ENCODE measurements around the gene GAB1. TPM values are rescaled to one million over a fixed set of nuclear protein-coding genes. Genes with fewer than 3 reads are reported as not detected.

GAB1 gene
- total and polyA plus RNA-seq, 2 of the 13 experiments (the other 11 are each of a cell fraction or from before 2014, with no cell fraction given), result 8.7 to 14.7 TPM

GRCh38 chr4:143335979-143336780, 496 bp upstream of the GAB1 start (continued):
- peak; percentile 51; the same call in 1 of the 2 replicates for TF ChIP-seq ARNTL (CRISPR knock-in tag; IDR thresholded peaks at IDR 0.05)
- no peak for TF ChIP-seq MATR3 (CRISPR knock-in tag; IDR thresholded peaks at IDR 0.05)
- no peak for TF ChIP-seq HNF4A (CRISPR knock-in tag; IDR thresholded peaks at IDR 0.05)
- TF ChIP-seq CAMTA2 (CRISPR knock-in tag; IDR thresholded peaks at IDR 0.05; ENCODE audit: borderline replicate concordance), result no peak
- TF ChIP-seq, protein P1, sequence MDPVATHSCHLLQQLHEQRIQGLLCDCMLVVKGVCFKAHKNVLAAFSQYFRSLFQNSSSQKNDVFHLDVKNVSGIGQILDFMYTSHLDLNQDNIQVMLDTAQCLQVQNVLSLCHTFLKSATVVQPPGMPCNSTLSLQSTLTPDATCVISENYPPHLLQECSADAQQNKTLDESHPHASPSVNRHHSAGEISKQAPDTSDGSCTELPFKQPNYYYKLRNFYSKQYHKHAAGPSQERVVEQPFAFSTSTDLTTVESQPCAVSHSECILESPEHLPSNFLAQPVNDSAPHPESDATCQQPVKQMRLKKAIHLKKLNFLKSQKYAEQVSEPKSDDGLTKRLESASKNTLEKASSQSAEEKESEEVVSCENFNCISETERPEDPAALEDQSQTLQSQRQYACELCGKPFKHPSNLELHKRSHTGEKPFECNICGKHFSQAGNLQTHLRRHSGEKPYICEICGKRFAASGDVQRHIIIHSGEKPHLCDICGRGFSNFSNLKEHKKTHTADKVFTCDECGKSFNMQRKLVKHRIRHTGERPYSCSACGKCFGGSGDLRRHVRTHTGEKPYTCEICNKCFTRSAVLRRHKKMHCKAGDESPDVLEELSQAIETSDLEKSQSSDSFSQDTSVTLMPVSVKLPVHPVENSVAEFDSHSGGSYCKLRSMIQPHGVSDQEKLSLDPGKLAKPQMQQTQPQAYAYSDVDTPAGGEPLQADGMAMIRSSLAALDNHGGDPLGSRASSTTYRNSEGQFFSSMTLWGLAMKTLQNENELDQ (CRISPR knock-in tag; IDR thresholded peaks at IDR 0.05; ENCODE audit: borderline replicate concordance), result no peak
- TF ChIP-seq, protein P2, sequence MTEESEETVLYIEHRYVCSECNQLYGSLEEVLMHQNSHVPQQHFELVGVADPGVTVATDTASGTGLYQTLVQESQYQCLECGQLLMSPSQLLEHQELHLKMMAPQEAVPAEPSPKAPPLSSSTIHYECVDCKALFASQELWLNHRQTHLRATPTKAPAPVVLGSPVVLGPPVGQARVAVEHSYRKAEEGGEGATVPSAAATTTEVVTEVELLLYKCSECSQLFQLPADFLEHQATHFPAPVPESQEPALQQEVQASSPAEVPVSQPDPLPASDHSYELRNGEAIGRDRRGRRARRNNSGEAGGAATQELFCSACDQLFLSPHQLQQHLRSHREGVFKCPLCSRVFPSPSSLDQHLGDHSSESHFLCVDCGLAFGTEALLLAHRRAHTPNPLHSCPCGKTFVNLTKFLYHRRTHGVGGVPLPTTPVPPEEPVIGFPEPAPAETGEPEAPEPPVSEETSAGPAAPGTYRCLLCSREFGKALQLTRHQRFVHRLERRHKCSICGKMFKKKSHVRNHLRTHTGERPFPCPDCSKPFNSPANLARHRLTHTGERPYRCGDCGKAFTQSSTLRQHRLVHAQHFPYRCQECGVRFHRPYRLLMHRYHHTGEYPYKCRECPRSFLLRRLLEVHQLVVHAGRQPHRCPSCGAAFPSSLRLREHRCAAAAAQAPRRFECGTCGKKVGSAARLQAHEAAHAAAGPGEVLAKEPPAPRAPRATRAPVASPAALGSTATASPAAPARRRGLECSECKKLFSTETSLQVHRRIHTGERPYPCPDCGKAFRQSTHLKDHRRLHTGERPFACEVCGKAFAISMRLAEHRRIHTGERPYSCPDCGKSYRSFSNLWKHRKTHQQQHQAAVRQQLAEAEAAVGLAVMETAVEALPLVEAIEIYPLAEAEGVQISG (CRISPR knock-in tag; IDR thresholded peaks at IDR 0.05), result peak; percentile 49; the same call in 1 of the 2 replicates
- peak; percentile 49; the same call in 1 of the 2 replicates for TF ChIP-seq ZNF430 (CRISPR knock-in tag; IDR thresholded peaks at IDR 0.05)
- no peak for TF ChIP-seq MAFK (conservative IDR thresholded peaks at IDR 0.05 in 1 of 2, IDR thresholded peaks at IDR 0.05 in 1 of 2; ENCODE audit: low read length in 2 of 2)
- TF ChIP-seq, protein P3, sequence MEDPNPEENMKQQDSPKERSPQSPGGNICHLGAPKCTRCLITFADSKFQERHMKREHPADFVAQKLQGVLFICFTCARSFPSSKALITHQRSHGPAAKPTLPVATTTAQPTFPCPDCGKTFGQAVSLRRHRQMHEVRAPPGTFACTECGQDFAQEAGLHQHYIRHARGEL (CRISPR knock-in tag; IDR thresholded peaks at IDR 0.05), result no peak
- peak; percentile 28; the same call in 1 of the 2 replicates for TF ChIP-seq ZNF777 (CRISPR knock-in tag; IDR thresholded peaks at IDR 0.05)
- peak; percentile 9; the same call in 1 of the 2 replicates for TF ChIP-seq HNF4G (IDR thresholded peaks at IDR 0.05; ENCODE audit: borderline replicate concordance, low read depth, low read length)
- no peak for TF ChIP-seq HNF4G (CRISPR knock-in tag; IDR thresholded peaks at IDR 0.05; ENCODE audit: borderline replicate concordance, low read depth)
- TF ChIP-seq ZBTB7A (CRISPR knock-in tag; IDR thresholded peaks at IDR 0.05), result no peak
- TF ChIP-seq ESRRA (CRISPR knock-in tag; IDR thresholded peaks at IDR 0.05; ENCODE audit: low read depth), result no peak
- TF ChIP-seq MXD3 (CRISPR knock-in tag; IDR thresholded peaks at IDR 0.05), result no peak
- no peak for TF ChIP-seq GFI1 (CRISPR knock-in tag; IDR thresholded peaks at IDR 0.05; ENCODE audit: borderline replicate concordance)
- no peak for TF ChIP-seq SOX6 (IDR thresholded peaks at IDR 0.05)
- peak; percentile 31; the same call in 1 of the 2 replicates for TF ChIP-seq SOX6 (CRISPR knock-in tag; IDR thresholded peaks at IDR 0.05)
- TF ChIP-seq MTF1 (CRISPR knock-in tag; IDR thresholded peaks at IDR 0.05), result no peak
- TF ChIP-seq SMARCE1 (IDR thresholded peaks at IDR 0.05; ENCODE audit: borderline replicate concordance), result no peak
- no peak for TF ChIP-seq CENPT (CRISPR knock-in tag; IDR thresholded peaks at IDR 0.05; ENCODE audit: low read depth)
- TF ChIP-seq, protein P4, sequence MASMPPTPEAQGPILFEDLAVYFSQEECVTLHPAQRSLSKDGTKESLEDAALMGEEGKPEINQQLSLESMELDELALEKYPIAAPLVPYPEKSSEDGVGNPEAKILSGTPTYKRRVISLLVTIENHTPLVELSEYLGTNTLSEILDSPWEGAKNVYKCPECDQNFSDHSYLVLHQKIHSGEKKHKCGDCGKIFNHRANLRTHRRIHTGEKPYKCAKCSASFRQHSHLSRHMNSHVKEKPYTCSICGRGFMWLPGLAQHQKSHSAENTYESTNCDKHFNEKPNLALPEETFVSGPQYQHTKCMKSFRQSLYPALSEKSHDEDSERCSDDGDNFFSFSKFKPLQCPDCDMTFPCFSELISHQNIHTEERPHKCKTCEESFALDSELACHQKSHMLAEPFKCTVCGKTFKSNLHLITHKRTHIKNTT (CRISPR knock-in tag; IDR thresholded peaks at IDR 0.05), result no peak
